GM19324 (cell line): Measurements from ENCODE around the gene ACRV1.
"Not testable (repeated sequence)": the region's sequence is repeated elsewhere in the genome, so short reads cannot be mapped to it uniquely, and the experiment has no call there.

Experiments used
- ATAC-seq: cut with Tn5 transposase; IDR thresholded peaks from one replicate; pipeline ENCODE4 v1.9.1; 2021; ENCODE audit warnings: mild to moderate bottlenecking, moderate library complexity; ENCODE audit not compliant: unreplicated experiment, low FRiP score

The ACRV1 gene, protein sequence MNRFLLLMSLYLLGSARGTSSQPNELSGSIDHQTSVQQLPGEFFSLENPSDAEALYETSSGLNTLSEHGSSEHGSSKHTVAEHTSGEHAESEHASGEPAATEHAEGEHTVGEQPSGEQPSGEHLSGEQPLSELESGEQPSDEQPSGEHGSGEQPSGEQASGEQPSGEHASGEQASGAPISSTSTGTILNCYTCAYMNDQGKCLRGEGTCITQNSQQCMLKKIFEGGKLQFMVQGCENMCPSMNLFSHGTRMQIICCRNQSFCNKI

DNA sequence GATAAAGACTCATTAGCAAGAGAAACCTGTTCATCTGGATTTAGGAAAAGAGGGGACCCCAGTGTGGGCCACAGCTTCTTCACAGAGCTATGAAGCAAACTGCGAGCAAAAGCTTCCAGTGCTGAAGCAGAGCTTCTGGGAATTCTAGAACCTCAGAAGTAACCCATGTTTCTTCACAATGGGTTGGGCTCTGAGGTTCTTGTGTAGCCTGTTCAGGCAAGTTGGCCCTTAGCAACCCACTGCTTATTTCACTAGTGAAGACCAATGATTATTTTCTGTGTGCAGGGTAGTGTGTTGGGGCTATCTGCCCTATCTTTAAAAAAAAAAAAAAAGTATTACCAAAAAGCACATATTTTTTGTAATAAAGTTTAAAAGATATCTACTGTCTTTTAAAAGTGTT is at the start of gene ACRV1:
TSS of gene ACRV1 (minus strand) at position 101 of the 400 bp plus-strand sequence. CDS start at position 34, 67 bp downstream.
- no peak for ATAC-seq

DNA sequence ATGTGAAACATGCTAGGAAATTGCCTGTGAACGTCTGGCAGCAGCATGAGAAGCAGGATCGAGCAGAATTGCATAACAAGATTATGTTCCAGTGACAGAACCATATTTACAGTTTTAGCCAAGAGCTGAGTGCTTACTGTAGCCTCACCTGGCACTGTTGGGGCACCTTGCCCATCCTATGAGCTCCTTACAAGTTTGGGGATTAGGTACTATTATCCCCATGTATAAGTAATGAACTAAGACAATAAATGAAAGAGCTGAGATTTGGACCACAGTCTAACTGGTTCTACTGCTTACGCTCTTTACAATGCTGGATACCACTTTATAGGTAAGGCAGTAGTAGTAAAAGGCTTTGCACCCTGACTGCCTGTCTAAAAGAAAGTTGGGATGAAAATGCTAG is 48.3 kb upstream of the ACRV1 start:
- ATAC-seq = no peak

DNA sequence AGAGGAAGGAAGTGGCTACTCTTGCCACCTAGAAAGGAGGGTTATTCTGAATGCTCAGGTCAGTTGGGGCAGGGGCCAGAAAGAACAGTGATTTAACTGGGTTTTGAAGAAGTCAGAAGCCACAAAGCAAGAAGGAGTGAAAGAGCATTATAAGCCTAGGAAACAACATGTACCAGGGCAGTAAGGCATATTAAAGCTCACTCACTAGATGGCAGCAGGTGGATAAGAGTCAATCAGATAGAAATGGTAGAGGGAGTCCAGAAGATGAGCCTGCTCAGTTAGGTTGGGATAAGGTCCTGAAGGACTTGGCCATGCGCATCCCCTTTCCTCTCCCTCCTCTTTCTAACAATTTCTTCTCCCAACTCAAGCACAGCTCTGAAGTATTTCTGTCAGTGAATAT is 43.5 kb upstream of the ACRV1 start:
- ATAC-seq = no peak

DNA sequence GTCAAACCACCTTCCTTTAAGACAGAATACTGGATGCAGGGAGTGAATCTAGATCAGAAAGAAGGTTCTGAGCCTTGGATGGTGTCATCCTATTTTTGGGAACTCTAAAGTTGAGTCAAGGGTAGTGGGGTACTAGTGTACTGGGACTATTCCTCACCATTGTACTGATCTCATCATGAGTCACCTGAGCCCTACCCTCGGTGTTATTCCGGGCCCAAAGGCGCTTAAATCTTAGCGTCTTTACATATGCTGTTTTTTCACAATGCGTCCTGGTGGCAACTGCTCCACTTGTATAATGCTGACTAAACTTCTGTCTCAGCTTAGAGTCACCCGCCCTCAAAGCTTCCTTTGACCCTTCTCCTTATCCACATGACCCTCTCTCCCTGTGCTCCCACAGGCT is 40.1 kb upstream of the ACRV1 start:
- ATAC-seq = no peak

DNA sequence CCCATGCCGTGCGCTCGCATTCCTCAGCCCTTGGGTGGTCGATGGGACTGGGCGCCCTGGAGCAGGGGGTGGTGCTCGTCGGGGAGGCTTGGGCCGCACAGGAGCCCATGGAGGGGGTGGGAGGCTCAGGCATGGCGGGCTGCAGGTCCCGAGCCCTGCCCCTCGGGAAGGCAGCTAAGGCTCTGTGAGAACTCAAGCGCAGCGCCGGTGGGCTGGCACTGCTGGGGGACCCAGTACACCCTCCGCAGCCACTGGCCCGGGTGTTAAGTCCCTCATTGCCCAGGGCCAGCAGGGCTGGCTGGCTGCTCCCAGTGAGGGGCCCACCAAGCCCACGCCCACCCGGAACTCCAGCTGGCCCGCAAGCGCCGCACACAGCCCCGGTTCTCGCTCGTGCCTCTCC is 24.0 kb upstream of the ACRV1 start:
- not testable (repeated sequence) for ATAC-seq

DNA sequence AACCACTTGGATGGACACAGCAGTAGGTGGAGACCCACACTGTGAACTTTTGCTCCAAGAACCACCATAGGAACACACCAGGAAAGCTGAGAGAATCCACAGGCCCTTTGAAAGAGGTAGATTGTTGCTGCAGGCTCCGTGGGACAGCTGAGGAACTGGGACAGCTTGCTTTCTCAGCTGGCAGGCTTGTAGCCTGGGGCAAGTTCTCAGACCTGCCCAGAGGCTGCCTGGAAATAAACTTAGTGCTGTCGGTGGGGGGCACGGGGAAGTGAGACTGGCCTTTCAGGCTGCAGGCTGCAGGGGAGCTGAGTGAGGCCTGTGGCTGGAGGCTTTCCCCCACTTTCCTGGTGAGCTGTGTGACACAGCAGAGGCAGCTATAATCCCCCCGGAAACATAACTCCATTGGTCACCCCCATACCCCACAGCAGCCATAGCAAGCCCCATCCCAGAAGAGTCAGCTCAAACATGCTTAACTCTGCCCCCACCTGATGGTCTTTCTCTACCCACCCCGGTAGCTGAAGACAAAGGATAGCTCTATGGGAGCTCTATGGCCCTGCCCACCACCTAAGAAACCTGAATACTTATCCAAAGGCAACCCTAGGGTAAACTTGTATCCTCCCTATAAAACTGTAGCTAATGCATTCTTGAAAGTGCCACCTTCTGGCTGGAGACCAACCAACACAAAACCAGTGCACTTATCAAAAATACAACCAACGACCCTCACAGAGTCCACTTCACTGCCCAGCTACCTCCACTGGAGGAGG is 21.4 kb upstream of the ACRV1 start:
- no peak for ATAC-seq

DNA sequence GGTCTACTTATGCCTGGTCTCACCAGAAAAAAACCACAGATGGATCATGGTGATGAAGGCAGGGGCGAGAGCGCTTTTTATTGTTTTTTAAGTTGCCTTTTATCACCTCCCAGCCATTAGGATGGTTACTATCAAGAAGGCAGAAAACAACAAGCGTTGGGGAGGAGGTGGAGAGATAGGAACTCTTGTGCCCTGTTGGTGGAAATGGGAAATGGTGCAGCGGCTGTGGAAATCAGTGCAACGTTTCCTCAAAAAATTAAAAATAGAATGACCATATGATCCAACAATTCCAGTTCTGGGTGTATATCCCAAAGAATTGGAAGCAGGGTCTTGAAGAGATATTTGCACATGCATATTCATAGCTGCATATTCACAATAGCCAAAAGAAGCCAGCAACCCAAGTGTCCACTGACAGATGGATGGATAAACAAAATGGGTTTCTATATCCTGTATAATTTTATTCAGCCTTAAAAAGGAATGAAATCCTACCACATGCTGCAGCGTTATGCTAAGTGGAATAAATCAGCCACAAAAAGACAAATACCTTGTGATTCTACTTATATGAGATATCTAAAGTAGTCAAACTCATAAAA is 20.5 kb upstream of the ACRV1 start:
- ATAC-seq = no peak

DNA sequence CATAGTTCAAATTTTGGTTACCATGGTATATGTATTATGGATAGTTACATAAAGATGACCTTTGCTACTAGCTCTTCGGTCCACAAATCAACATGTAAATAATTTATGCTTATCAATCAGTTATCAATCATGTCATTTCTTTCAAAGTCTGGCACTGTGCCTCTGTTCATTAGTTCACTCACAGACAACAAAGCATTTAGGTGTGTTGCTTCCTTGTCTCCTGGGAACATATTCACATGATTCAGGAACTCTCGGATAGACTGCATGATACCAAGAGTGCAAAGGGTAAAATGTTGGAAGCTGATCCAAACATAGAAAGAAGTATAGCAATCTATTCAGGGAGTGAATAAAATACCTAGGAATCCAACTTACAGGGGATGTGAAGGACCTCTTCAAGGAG is 14.3 kb upstream of the ACRV1 start:
- no peak for ATAC-seq

DNA sequence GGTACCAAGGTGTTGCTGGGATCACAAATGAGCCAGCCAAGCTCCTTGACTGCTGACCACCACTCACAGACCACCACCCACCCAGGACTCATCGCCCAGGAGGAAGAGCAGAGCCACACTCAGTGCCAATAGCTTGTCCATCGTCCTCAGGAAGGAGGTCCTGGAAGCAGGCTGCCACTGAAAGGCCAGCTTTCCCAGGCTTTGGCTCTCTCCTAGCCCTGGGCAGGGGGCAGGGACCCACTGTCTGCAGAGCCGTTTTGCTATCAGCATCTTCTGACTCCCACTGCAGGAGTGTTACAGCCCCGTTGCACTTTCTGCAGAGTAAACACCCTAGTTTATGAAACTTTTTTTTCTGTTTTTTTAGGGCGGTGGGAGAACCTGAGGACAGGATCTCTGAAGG is 12.2 kb upstream of the ACRV1 start:
- ATAC-seq = no peak

DNA sequence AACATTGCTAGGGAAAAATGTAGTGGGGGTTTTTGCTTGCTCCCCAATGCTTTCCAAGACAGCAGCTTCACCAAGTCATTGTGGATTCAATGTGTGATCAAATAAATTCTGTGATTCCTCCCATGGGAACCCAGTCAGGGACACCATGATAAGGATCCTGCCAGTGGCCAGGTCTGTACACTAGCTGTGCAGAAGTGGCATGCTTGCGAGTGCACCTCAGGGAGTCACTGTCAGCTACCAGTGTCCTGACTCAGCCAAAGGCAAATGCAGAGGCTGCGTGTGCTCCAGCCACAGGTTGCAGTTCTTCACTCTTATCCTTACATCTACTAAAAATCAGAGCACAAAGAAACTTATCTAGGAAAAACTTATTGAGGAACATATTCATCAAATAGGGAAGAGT is 9.4 kb upstream of the ACRV1 start:
- ATAC-seq = no peak

DNA sequence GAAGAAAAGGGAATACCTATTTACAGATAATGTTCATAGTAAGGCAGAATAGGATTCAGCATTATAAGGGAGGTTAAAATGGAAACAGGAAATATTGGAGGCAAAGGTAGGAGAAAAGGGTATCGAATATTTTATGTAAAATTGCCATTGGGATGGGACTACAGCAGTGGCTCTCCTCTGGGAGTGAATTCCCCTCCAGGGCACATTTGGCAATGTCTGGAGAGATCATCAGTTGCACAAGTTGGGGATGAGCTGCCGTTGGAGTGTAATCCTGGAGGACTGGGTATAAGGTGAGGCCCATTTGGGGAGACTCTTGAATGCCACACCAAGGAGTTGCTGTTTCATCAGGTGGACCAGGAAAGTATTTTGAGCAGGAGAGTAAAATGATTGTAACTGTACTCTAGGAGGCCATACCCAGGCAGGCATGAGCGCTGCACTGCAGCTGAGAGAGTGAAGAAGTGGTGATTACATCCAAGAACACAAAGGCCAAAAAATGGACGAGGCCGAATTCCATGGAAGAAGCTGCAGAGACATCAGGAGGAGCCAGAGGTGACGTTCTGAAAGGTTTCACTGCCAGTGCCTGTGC is 8.7 kb upstream of the ACRV1 start:
- no peak for ATAC-seq

DNA sequence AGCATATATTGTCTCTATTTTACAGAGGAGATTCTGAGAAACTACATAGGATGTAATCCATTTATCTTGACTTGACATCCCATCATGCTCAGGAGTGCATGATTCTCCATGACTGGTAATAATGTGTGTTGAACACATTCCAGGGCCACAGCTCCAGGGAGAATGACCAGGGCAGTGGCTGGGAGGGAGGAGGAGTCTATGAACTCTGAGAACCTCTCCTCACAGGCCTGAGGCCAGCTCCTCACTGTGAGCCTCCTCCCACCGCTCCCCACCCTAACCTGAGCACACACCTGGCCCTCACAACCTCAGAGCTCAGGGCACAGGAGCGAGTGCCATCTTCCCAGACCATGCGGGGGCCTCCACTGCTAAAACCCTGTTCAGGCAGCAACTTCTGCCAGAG is 8.0 kb upstream of the ACRV1 start:
- no peak for ATAC-seq

DNA sequence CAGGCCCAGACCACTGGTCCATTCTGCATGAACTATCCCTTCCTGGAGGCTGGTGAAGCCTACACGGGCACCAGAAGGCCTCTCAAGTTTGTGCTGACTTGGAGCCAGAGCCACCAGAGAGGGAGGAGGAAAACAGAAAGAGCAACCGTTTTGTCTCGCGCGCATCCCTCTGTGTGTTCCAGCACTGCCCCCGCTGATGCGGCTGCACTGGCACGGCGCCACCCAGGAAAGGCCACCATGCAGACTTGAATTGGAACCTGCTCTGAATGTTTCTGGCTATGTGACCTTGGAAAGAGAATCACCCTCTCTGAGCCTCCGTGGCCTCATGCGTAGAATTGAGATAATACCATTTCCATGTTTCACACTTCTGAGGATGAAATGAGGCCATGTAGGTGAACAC is 7.4 kb upstream of the ACRV1 start:
- no peak for ATAC-seq

DNA sequence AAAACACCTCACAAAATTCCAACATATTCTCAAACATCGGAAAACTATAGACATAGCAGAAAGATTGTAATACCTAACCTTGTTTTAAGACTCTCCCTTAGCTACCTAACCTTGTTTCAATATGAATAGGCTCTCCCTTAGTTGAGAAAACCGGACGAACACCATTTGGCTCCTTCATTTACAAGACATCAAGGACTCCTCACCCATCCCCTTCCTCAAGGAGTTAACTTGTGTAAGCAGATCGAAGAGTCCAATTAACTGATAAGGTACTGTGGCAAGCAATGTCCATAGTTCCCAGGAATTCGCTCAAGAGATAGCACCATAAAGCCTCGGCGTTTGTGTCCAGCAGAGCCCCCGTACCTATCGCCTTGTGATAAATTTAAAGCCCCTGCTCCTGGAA is 4.6 kb upstream of the ACRV1 start:
- ATAC-seq = no peak

DNA sequence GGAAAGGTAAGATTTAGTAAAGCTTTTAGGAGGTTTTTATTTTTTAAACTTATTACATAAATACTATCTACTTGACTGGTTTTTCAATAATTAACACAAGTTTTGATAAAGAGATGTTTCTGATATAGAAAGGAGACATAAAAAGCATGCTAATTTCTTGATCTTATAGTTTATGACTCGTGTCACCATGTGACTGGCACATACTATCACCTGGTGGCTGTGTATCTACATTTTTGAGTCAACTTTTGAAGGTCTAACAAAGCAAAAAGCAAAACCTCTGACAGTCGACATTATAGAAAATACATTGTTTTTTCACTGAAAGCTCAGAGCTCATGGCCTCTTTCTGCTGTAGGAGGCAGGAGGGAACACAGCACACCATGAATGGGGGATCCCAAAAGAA is 810 bp downstream of the ACRV1 start:
- ATAC-seq = no peak

DNA sequence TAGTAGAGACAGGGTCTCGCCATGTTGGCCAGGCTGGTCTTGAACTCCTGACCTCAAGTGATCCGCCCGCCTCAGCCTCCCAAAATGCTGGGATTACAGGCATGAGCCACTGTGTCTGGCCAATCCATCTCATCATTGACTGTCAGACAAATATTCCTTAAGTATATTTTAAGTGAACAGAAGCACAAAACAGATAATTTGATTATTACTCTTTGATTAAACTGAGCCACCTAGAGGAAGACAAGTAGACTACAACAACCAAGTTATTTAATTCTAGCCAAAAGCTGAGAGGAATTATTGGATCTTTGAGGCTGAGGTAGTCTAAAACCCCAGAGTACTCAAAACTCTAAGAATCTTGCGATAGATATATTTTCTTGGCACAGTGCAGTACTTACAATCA is 1.2 kb downstream of the ACRV1 start:
- ATAC-seq = no peak

DNA sequence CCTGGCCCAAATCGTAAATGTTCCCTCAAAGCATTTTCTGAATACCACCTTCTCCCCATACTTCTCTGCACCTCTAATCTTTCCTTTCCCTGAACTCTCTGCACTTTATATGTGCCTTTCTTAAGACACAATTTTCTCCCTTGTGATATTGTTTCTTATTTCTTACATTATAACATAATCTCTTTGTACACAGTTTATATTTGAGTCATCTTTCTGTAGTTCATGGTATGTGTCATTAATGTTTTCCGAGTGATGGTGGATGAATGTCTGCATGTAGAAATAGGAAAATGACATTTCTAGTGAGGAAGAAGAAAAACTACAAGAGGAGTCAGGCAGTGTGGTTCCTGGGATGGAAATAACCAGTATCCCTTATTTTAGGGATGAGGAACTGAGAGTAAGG is 5.5 kb downstream of the ACRV1 start:
- no peak for ATAC-seq

DNA sequence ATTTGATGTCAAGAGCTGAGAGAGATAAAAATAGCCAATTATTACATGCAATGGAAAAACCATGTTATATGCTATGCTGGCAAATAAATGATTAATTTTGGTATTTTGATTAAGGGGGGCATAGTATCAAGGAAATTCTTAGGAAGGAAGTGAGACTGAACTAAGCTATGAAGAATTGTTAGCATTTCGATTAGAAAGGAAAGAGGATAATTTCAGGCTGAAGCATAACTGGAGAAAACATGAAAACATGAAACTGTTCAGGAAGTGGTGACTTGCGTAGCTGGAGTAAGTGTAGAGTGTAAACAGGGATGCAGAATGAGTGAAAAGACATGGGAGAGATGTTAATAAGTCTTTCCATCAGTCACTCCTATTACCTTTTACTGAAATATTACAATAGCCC is 6.4 kb downstream of the ACRV1 start:
- no peak for ATAC-seq

DNA sequence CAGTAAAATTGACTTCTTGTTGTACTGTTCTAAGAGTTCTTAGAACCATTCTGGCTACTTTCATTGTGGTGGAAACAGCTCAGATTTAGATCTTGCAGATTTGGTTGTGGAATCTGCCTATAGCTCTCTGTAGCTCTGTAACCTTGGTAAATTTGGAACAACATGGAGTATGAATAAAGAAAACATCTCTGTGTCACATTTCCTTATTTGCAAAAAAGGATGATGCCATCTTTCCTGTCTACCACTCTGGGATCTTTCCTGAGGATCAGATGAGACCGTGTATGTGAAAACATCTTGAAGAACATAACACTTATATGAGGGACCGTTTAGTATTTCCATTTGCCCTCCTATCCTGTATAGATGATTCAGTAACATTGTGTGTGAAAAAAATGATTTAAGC is 9.1 kb downstream of the ACRV1 start:
- no peak for ATAC-seq

DNA sequence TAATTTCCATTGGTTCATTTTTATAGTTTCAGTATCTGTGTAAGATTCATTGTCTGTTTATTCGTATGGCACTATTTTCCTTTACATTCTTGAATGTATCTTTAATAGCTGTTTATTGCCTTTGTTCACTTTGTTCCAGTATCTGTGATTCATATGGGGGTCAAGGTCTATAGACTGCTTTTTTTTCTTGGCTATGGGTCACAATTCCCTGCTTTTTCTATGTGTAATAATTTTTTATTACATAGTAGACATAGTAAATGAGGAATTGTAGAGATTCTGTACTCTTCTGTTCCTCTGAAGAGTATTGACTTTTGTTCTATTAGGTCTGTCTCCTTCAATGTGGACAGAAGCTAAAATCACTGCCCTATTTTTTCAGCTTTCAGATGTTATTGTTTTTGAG is 10.5 kb downstream of the ACRV1 start:
- no peak for ATAC-seq

DNA sequence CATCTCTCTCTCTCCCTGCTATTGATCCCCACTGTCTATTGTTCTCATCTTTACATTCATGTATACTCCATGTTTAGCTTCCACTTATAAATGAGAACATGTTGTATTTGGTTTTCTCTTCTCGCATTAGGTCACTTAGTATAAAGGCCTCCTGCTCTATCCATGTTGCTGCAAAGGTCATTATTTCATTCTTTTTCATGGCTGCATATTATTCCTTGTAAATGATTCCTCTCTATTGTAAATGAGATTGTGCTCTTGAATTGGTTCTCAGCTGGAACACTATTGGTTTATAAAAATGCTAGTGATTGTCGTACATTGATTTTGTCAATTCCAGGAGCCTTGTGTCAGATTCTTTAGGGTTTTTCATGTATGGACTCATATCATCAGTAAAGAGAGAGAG is 13.5 kb downstream of the ACRV1 start:
- ATAC-seq = no peak

DNA sequence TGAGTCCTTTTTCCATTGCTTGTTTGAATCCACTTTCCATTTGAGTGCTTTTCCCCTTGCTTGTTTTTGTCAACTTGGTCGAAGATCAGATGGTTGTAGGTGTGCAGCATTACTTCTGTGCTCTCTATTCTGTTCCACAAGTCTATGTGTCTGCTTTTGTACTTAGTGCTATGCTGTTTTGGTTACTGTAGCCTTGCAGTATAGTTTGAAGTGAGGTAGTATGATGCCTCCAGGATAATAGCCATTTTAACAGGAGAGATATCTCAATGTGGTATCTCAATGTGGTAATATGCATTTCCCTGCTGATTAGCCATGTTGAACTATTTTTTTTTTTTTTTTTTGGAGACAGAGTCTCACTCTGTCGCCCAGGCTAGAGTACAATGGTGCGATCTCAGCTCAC is 16.7 kb downstream of the ACRV1 start:
- no peak for ATAC-seq
